ENCODE data around the gene CDH13.

Gene CDH13

DNA sequence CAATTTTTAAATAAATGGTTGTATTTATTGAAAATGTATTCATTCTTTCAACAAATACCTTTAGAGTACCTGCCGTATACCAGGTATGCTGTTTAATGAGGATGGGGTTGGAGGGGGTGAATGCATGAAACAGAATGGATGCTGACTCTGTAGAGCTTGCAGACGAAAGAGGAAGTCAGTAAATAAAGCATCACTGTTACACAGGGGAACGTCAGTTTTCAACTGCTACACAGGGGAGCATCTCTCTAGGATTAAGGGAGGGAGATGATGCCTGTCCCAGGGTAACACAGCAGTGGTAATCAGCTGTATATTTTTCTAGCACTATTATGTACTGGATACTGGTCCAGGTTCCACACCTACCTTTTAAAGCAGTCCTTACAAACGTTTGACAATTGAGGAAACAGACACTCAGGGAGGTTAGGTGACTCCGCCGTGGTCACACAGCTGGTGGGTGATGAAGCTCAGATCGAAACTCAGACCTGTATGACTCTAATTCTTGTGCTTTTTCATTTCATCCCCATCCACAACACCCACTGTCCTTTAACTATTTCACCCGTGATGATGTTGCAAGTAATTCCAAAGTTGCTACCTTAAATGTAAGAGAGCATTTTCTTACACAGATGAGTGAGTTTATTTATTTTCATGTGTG lies 728.9 kb downstream of the CDH13 start:
- ATAC-seq (ENCODE audit: low read depth) (no peak), DNase-seq (ENCODE audit: low spot score) (no peak)
- H3K27me3 ChIP-seq (ENCODE audit: insufficient read depth, poor library complexity, severe bottlenecking): no peaks in the 10 kb centered on the region
- H3K36me3 ChIP-seq (ENCODE audit: low read depth): no peaks in the 10 kb centered on the region
- no peaks in the 10 kb centered on the region for H3K4me1 ChIP-seq (ENCODE audit: insufficient read depth, poor library complexity, severe bottlenecking)
- H3K9me3 ChIP-seq (ENCODE audit: severe bottlenecking): no peaks in the 10 kb centered on the region
- H3K27ac ChIP-seq (ENCODE audit: poor library complexity, severe bottlenecking): no peak overlapping the region
- no peak overlapping the region for H3K4me3 ChIP-seq (ENCODE audit: severe bottlenecking)
- TF ChIP-seq CTCF (IDR thresholded peaks at IDR 0.05; ENCODE audit: poor library complexity, severe bottlenecking): no peak

GRCh38 chr16:83356266-83356665 lies 729.5 kb downstream of the CDH13 start:
- peak; percentile 84 for TF ChIP-seq CTCF (IDR thresholded peaks at IDR 0.05; ENCODE audit: poor library complexity, severe bottlenecking)
- H3K4me1 ChIP-seq (ENCODE audit: insufficient read depth, poor library complexity, severe bottlenecking): no peaks in the 10 kb centered on the region
- no peak overlapping the region for H3K4me3 ChIP-seq (ENCODE audit: severe bottlenecking)
- ATAC-seq (ENCODE audit: low read depth) (peak; percentile 96), DNase-seq (ENCODE audit: low spot score) (no peak)
- H3K27ac ChIP-seq (ENCODE audit: poor library complexity, severe bottlenecking): no peak overlapping the region
- H3K27me3 ChIP-seq (ENCODE audit: insufficient read depth, poor library complexity, severe bottlenecking): no peaks in the 10 kb centered on the region
- no peaks in the 10 kb centered on the region for H3K36me3 ChIP-seq (ENCODE audit: low read depth)
- no peaks in the 10 kb centered on the region for H3K9me3 ChIP-seq (ENCODE audit: severe bottlenecking)

DNA sequence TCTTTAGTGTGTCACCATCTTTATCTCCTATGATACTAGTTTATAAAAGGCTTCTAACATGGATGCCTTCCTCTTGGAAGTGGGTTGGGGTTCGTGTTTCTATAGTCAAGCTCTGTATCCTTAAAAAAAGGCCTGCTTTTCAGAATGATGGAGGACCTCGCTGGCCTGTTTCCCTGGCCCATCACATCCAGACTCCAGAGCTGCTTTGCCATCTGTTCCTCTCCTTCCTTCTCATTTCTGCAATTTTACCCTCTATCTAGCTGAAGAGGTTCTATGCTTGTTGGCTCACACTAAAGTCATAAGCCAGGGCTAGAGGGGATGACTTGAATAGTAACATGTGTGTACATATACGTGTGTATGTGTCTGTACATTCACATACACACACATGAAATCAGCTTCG lies 730.2 kb downstream of the CDH13 start:
- no peak for DNase-seq (ENCODE audit: low spot score)
- Histone ChIP-seq H3K9me3 (ENCODE audit: severe bottlenecking) (no peaks in the 10 kb centered on the region), H3K4me3 (ENCODE audit: severe bottlenecking) (no peak overlapping the region), H3K27ac (ENCODE audit: poor library complexity, severe bottlenecking) (no peak overlapping the region), H3K36me3 (ENCODE audit: low read depth) (no peaks in the 10 kb centered on the region), H3K4me1 (ENCODE audit: insufficient read depth, poor library complexity, severe bottlenecking) (no peaks in the 10 kb centered on the region), H3K27me3 (ENCODE audit: insufficient read depth, poor library complexity, severe bottlenecking) (no peaks in the 10 kb centered on the region)
- no peak for TF ChIP-seq CTCF (IDR thresholded peaks at IDR 0.05; ENCODE audit: poor library complexity, severe bottlenecking)
- ATAC-seq (ENCODE audit: low read depth): no peak

DNA sequence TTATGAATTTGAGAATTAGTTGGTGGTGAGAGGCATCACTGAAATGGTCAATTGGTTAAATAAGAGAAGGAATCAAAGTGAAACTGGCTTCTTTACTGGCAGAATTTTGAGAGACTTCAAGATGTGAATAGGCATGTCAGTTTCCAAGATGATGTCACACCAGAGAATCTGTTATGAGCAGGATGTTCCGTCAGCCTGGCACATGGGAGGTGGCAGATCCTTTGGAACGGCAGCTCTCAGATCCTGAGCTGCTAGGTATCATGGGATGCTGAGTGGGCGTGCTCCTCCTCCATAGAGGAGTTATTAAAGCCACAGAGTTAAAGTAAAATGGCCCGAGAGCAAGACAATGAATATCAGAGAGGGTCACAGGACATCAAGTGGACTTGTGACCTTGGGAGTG lies 736.8 kb downstream of the CDH13 start:
- H3K9me3 ChIP-seq (ENCODE audit: severe bottlenecking): no peaks in the 10 kb centered on the region
- DNase-seq (ENCODE audit: low spot score) (no peak), ATAC-seq (ENCODE audit: low read depth) (no peak)
- no peak overlapping the region for H3K4me3 ChIP-seq (ENCODE audit: severe bottlenecking)
- H3K27ac ChIP-seq (ENCODE audit: poor library complexity, severe bottlenecking): no peak overlapping the region
- no peaks in the 10 kb centered on the region for H3K36me3 ChIP-seq (ENCODE audit: low read depth)
- no peaks in the 10 kb centered on the region for H3K27me3 ChIP-seq (ENCODE audit: insufficient read depth, poor library complexity, severe bottlenecking)
- H3K4me1 ChIP-seq (ENCODE audit: insufficient read depth, poor library complexity, severe bottlenecking): peaks cover 13% of the 10 kb centered on the region
- TF ChIP-seq CTCF (IDR thresholded peaks at IDR 0.05; ENCODE audit: poor library complexity, severe bottlenecking): no peak

DNA sequence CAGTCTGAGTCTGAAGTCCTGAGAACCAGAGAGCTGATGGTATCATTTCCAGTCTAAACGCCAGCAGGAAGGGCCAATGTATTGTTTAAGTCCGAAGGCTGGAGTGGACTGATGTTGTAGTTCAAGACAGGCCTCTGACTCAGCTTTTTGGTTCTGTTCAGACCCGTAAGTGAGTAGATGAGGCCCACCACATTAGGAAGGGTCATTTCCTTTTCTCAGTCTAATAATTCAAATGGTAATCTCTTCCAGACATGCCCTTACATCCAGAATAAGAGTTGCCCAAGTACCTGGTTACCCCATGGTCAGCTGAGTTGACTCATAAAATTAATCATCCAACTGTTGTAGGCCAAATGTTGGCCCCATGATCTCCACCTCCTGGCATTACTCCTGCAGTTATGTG lies 738.4 kb downstream of the CDH13 start:
- DNase-seq (ENCODE audit: low spot score): no peak
- Histone ChIP-seq H3K36me3 (ENCODE audit: low read depth) (no peaks in the 10 kb centered on the region), H3K4me1 (ENCODE audit: insufficient read depth, poor library complexity, severe bottlenecking) (peaks cover 13% of the 10 kb centered on the region), H3K27ac (ENCODE audit: poor library complexity, severe bottlenecking) (peak overlapping the region; percentile 66), H3K27me3 (ENCODE audit: insufficient read depth, poor library complexity, severe bottlenecking) (no peaks in the 10 kb centered on the region), H3K4me3 (ENCODE audit: severe bottlenecking) (no peak overlapping the region), H3K9me3 (ENCODE audit: severe bottlenecking) (no peaks in the 10 kb centered on the region)
- no peak for TF ChIP-seq CTCF (IDR thresholded peaks at IDR 0.05; ENCODE audit: poor library complexity, severe bottlenecking)
- ATAC-seq (ENCODE audit: low read depth): peak; percentile 90

All from RWPE2 (cell line).